Epithelial cell of proximal tubule (primary cell): ENCODE results near the gene LMO2. TPM values are rescaled to one million over a fixed set of nuclear protein-coding genes. Genes with fewer than 3 reads are reported as not detected.

Experiments
- DNase-seq: peaks from one replicate; pipeline ENCODE4 v3.0.0-alpha.2; 2011; ENCODE audit warnings: low read depth
- H3K4me3 ChIP-seq: 2 replicates; pipeline ENCODE4 v1.5.1; 2011; ENCODE audit warnings: low read depth, mild to moderate bottlenecking, low read length
- CTCF ChIP-seq: conservative IDR thresholded peaks from 2 replicates; pipeline ENCODE4 v1.5.1; 2012; ENCODE audit warnings: low read depth, mild to moderate bottlenecking, low read length
- total RNA-seq: library from RNA; depleted of rRNA; stranded (reverse); fragments of >200 nt; gene quantifications from 2 replicates; pipeline ENCODE4 v1.2.3, GENCODE V29; 2015

LMO2 gene
- total RNA-seq, 1 donor from 2014 or later, result 1.5 TPM

DNA sequence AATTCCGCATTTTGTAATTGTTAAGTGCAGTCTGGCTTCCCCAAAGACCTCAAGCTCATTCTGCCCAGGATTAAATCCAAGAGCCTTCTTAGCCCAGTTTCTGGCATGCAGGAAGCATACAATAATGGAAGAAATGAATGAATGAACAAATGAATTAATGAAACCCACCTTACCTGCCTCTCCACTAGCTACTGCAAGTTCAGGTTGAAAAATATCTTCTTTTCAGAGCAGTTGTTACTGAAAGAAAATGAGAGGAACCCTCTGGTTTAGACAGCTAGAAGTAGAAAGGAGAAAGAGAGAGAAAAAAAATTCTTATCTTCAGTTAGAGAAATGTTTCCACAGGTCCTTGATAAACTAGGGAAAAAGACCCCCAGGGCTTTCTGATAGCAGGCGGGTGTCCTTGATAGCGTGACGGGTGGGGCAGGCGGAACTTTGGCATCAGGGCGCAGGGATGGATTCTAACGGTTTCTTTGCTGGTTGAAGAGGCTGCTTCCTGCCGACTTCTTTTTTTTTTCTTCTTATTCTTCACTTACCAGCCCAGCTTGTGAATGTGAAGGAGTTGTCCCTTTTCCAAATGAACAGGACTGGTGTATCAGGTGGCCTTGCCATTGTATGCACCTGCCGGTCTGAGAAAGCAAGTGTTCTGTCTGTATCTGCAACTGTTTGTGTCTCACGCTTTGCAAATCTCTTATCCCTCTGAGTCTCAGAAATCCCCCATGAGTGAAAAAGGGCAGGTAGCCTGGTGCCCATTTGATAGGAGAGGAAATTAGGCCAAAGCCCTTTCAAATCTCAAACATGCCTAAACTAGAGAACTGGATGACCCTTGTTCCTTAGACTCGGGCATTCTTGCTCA lies 10.0 kb downstream of the LMO2 start:
- DNase-seq, result no peak
- no peak for TF ChIP-seq CTCF

DNA sequence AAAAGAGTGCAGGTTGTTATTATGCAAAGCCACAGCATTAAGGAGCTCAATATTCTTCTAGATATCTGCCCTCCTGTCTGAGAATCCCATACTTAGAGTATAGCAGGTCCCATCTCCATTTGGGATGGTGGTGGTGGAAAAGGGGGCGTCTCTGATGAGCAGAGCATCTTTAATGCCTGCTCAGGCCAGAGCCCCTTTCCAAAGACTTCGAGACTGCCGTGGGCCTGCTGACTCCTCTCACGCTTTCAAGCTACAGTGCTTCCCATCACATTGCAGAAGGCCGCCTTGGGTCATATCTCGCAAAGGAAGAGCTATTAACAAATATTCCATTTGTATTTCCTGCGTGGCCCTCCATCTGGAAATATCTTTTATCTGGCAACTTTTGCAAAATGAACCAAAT lies 10.9 kb downstream of the LMO2 start:
- no peak overlapping the region for H3K4me3 ChIP-seq
- no peak for TF ChIP-seq CTCF
- no peak for DNase-seq

More for the DNA sequence above, 10.0 kb downstream of the LMO2 start:
- H3K4me3 ChIP-seq, result no peak overlapping the region

- TF ChIP-seq CTCF, result no peak
- H3K4me3 ChIP-seq, result no peak overlapping the region
- DNase-seq, result no peak
Observed at GRCh38 chr11:33879375-33879774, 12.5 kb downstream of the LMO2 start.

DNA sequence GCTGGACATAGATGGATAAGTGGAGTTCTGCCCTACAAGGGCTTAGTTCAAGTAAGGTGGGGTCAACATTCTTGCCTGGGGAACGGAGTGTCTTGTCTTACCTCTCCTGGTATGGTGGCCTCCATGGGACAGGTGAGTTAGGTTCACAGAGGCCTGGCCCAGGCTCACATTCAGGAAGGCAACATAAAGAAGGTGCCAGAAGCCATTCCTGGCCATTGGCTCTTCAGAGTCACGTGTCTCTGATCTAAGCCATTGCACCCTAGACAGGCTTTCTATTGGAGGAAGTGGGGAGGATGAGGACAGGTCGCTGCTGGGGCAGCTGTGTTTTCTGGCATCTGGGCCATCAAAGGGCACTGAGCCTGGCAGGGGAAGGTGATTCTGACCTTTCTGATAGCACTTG lies 14.8 kb downstream of the LMO2 start:
- no peak overlapping the region for H3K4me3 ChIP-seq
- no peak for TF ChIP-seq CTCF
- no peak for DNase-seq

DNA sequence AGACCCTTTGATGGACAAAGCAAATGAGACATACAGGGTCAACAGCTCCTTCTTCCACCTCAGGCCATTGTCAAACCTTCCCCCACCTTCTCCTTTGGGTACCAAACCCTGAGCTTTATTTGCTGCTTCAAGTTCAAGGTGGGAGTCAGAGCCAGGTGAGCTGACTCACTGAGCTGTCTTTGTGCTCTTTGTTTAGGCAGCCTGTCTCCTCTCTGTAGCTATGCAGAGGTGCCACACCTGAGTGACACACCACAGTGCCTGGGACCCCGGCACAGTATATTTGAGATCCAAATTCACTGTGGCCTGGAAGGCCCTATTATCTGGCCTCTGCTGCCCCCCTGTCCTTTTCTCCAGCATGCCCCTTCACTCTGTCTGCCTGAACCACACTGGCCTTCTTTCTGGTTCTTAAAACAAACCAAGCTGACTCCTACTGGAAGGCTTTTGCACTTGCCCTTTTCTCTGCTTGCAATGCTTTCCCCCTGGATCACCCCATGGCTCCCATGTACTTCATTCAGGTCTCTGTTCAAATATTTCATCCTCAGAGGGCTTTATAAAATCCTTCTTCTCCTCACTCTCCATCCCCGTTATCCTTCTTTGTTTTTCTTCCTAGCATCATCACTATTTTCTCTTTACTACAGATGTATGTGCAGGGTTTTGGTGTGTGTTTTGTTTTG lies 16.1 kb downstream of the LMO2 start:
- no peak for TF ChIP-seq CTCF
- no peak for DNase-seq
- no peak overlapping the region for H3K4me3 ChIP-seq

- H3K4me3 ChIP-seq, result no peak overlapping the region
- no peak for DNase-seq
- TF ChIP-seq CTCF, result no peak
Observed at GRCh38 chr11:33874910-33875490, 16.9 kb downstream of the LMO2 start.
